HEK293 (cell line): ENCODE results near the gene PCBP2.

Source experiments
- BCL11A ChIP-seq: fragments of 450-650 bp; formaldehyde crosslinking; IDR thresholded peaks from 2 replicates; pipeline ENCODE4 v1.5.1; 2016; ENCODE audit warnings: low read depth, missing biosample characterization, missing genetic modification characterization
- EGR2 ChIP-seq: fragments of 450-650 bp; formaldehyde crosslinking; IDR thresholded peaks from 2 replicates; pipeline ENCODE4 v1.5.1; 2016; ENCODE audit warnings: low read depth, missing biosample characterization, missing genetic modification characterization
- GLI4 ChIP-seq: fragments of 450-650 bp; formaldehyde crosslinking; IDR thresholded peaks from 2 replicates; pipeline ENCODE4 v1.5.1; 2016; ENCODE audit warnings: missing biosample characterization, missing genetic modification characterization
- HOXC10 ChIP-seq: sonication (generic); formaldehyde crosslinking; IDR thresholded peaks from 2 replicates; pipeline ENCODE4 v1.8.1; 2023; ENCODE audit warnings: mild to moderate bottlenecking, missing genetic modification reagents
- KLF7 ChIP-seq: fragments of 450-650 bp; formaldehyde crosslinking; IDR thresholded peaks from 2 replicates; pipeline ENCODE4 v1.5.1; 2016; ENCODE audit warnings: missing biosample characterization, missing genetic modification characterization, borderline replicate concordance
- TRIM28 ChIP-seq: IDR thresholded peaks from 2 replicates; pipeline ENCODE4 v1.6.1; 2011; ENCODE audit warnings: low read length, control low read depth, borderline replicate concordance
- WT1 ChIP-seq: fragments of 450-650 bp; formaldehyde crosslinking; IDR thresholded peaks from 2 replicates; pipeline ENCODE4 v1.5.1; 2016; ENCODE audit warnings: missing biosample characterization, missing genetic modification characterization
- YY1 ChIP-seq: fragments of 450-650 bp; formaldehyde crosslinking; IDR thresholded peaks from 2 replicates; pipeline ENCODE4 v1.5.1; 2018; ENCODE audit warnings: missing biosample characterization, missing genetic modification characterization
- YY2 ChIP-seq: fragments of 450-650 bp; formaldehyde crosslinking; IDR thresholded peaks from 2 replicates; pipeline ENCODE4 v1.5.1; 2016; ENCODE audit warnings: missing biosample characterization, missing genetic modification characterization
- ZBTB7A ChIP-seq: fragments of 450-650 bp; formaldehyde crosslinking; IDR thresholded peaks from 2 replicates; pipeline ENCODE4 v1.5.1; 2016; ENCODE audit warnings: low read depth, missing biosample characterization, missing genetic modification characterization
- ZFP41 ChIP-seq: fragments of 450-650 bp; formaldehyde crosslinking; IDR thresholded peaks from 2 replicates; pipeline ENCODE4 v1.5.1; 2016; ENCODE audit warnings: missing biosample characterization, missing genetic modification characterization, borderline replicate concordance
- ZIC2 ChIP-seq: fragments of 450-650 bp; formaldehyde crosslinking; IDR thresholded peaks from 2 replicates; pipeline ENCODE4 v1.5.1; 2016; ENCODE audit warnings: missing biosample characterization, missing genetic modification characterization
- ZNF16 ChIP-seq: fragments of 450-650 bp; formaldehyde crosslinking; IDR thresholded peaks from 2 replicates; pipeline ENCODE4 v1.5.1; 2016; ENCODE audit warnings: low read depth, missing biosample characterization, missing genetic modification characterization
- ZNF2 ChIP-seq: fragments of 450-650 bp; formaldehyde crosslinking; IDR thresholded peaks from 2 replicates; pipeline ENCODE4 v1.5.1; 2016; ENCODE audit warnings: missing biosample characterization, missing genetic modification characterization
- ZNF214 ChIP-seq: fragments of 450-650 bp; formaldehyde crosslinking; IDR thresholded peaks from 2 replicates; pipeline ENCODE4 v1.5.1; 2017; ENCODE audit warnings: missing biosample characterization, mild to moderate bottlenecking, missing genetic modification characterization, borderline replicate concordance
- ZNF274 ChIP-seq, 2 experiments: fragments of 200-500 bp in 1 of 2; fragments of 450-650 bp in 1 of 2; sonication (Bioruptor generic) in 1 of 2; formaldehyde crosslinking in 1 of 2; IDR thresholded peaks; 2 replicates each; pipeline versions ENCODE4 v1.5.1 to v1.6.1; 2014 to 2016; ENCODE audit warnings: borderline replicate concordance in 1 of 2, inconsistent platforms in 1 of 2, low read length in 1 of 2, missing biosample characterization in 1 of 2, missing genetic modification characterization in 1 of 2
- ZNF354C ChIP-seq: fragments of 450-650 bp; formaldehyde crosslinking; IDR thresholded peaks from 2 replicates; pipeline ENCODE4 v1.5.1; 2016; ENCODE audit warnings: missing biosample characterization, missing genetic modification characterization, low read depth, borderline replicate concordance
- ZNF555 ChIP-seq: fragments of 450-650 bp; formaldehyde crosslinking; conservative IDR thresholded peaks from 2 replicates; pipeline ENCODE4 v1.5.1; 2017; ENCODE audit warnings: missing biosample characterization, mild to moderate bottlenecking, missing genetic modification characterization, inconsistent platforms
- ZNF571 ChIP-seq: fragments of 450-650 bp; formaldehyde crosslinking; IDR thresholded peaks from 2 replicates; pipeline ENCODE4 v1.5.0; 2017; ENCODE audit warnings: missing biosample characterization, missing genetic modification characterization
- ZNF624 ChIP-seq: fragments of 450-650 bp; formaldehyde crosslinking; IDR thresholded peaks from 2 replicates; pipeline ENCODE4 v1.5.1; 2017; ENCODE audit warnings: missing biosample characterization, missing genetic modification characterization
- ZNF701 ChIP-seq: fragments of 450-650 bp; formaldehyde crosslinking; IDR thresholded peaks from 2 replicates; pipeline ENCODE4 v1.5.1; 2016; ENCODE audit warnings: missing biosample characterization, missing genetic modification characterization
- ZNF76 ChIP-seq: fragments of 450-650 bp; formaldehyde crosslinking; IDR thresholded peaks from 2 replicates; pipeline ENCODE4; 2016; ENCODE audit warnings: low read depth, missing biosample characterization, missing genetic modification characterization, borderline replicate concordance
- ZNF768 ChIP-seq: fragments of 450-650 bp; formaldehyde crosslinking; IDR thresholded peaks from 2 replicates; pipeline ENCODE4 v1.5.1; 2018; ENCODE audit warnings: missing biosample characterization, mild to moderate bottlenecking, missing genetic modification characterization
- ZNF776 ChIP-seq: fragments of 450-650 bp; formaldehyde crosslinking; IDR thresholded peaks from 2 replicates; pipeline ENCODE4 v1.5.0; 2017; ENCODE audit warnings: missing biosample characterization, missing genetic modification characterization, borderline replicate concordance
- TF ChIP-seq, protein P1 (sequence below): fragments of 450-650 bp; formaldehyde crosslinking; IDR thresholded peaks from 2 replicates; pipeline ENCODE4 v1.5.1; 2016; ENCODE audit warnings: missing biosample characterization, missing genetic modification characterization
- TF ChIP-seq, protein P2 (sequence below): fragments of 450-650 bp; IDR thresholded peaks from 2 replicates; pipeline ENCODE4 v1.5.1; 2018; ENCODE audit warnings: missing biosample characterization, mild to moderate bottlenecking, missing genetic modification characterization
- TF ChIP-seq, protein P3 (sequence below): fragments of 450-650 bp; formaldehyde crosslinking; IDR thresholded peaks from 2 replicates; pipeline ENCODE4 v1.5.0; 2017; ENCODE audit warnings: missing biosample characterization, missing genetic modification characterization, borderline replicate concordance
- TF ChIP-seq, protein P4 (sequence below): fragments of 450-650 bp; formaldehyde crosslinking; IDR thresholded peaks from 2 replicates; pipeline ENCODE4 v1.5.1; 2016; ENCODE audit warnings: missing biosample characterization, missing genetic modification characterization
- TF ChIP-seq, protein P5 (sequence below): IDR thresholded peaks from 2 replicates; pipeline ENCODE4 v1.6.1; 2011; ENCODE audit warnings: mild to moderate bottlenecking, low read depth, low read length, borderline replicate concordance

The PCBP2 gene

DNA sequence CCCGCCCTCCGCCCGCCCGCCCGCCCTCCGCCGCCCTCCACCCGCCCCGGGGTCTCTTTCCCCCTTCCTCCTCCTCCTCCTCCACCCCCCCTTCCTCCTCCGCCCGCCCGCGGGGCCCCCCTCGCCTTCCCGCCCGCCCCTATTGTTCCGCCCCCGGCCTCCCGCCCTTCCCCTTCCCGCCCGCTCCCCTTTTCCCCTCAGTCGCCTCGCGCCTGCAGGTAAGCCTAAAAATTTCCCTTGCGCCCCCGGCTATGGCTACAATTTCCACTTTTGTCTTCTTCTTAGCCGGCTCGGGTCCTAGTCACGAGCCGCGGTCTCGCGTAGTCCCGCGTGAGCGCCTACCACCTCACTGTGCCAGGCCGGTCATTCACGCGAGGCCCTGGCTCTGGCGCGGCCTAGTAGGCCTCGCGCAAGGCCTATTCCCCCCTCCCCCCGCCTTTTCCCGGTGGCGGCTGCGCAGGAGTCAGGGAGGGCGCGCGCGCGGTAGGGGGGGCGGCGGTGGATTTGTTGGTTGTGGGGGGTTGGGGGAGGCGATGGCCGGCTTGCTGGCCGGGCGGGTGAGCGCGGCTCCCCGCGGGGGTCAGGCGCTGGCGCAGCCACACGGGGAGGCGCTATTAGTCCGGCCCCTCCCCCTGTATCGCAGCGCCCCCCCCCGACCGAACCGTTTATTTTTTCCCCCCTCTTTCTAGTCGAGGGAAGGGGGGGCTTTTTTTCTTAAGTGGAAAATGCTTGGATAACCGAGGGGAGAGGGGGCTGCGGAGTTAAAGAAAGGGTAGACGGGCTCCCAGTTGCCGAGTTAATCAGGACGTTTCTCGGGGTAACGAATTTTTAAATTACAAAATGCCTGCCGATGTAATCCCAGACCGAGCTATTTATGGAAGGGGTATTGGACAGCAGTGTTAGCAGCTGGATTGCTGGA, 516 bp downstream of the PCBP2 start (continued):
- TF ChIP-seq ZNF624 (tag by site-specific recombination) (no peak), ZNF571 (tag by site-specific recombination) (no peak), ZFP41 (tag by site-specific recombination) (peak; percentile 78; the same call in 1 of the 2 replicates), ZNF768 (tag by site-specific recombination) (no peak), ZNF16 (tag by site-specific recombination) (no peak; the same call in 1 of the 2 replicates), ZBTB7A (tag by site-specific recombination) (peak; percentile 73; the same call in 1 of the 2 replicates), ZNF214 (no peak), ZNF76 (tag by site-specific recombination) (peak; percentile 90), ZIC2 (tag by site-specific recombination) (peak; percentile 83), BCL11A (tag by site-specific recombination) (peak; percentile 60), KLF7 (tag by site-specific recombination) (peak; percentile 73; the same call in 1 of the 2 replicates), ZNF2 (tag by site-specific recombination) (peak; percentile 76), TRIM28 (no peak), HOXC10 (CRISPR knock-in tag) (no peak), GLI4 (tag by site-specific recombination) (peak; percentile 45; the same call in 1 of the 2 replicates), YY2 (tag by site-specific recombination) (0 out of 2 replicates have a peak, but pooled peaks have one; percentile 32), ZNF555 (tag by site-specific recombination) (no peak), YY1 (tag by site-specific recombination) (peak; percentile 70), WT1 (tag by site-specific recombination) (no peak; the same call in none of the 2 replicates), EGR2 (peak; percentile 73), ZNF274 (IDR thresholded peaks at IDR 0.05; ENCODE audit: low read length) (no peak), ZNF274 (tag by site-specific recombination; IDR thresholded peaks at IDR 0.05; ENCODE audit: borderline replicate concordance) (no peak), ZNF354C (tag by site-specific recombination) (no peak), ZNF776 (tag by site-specific recombination) (no peak), ZNF701 (peak; percentile 50; the same call in 1 of the 2 replicates)
- TF ChIP-seq, protein P1, sequence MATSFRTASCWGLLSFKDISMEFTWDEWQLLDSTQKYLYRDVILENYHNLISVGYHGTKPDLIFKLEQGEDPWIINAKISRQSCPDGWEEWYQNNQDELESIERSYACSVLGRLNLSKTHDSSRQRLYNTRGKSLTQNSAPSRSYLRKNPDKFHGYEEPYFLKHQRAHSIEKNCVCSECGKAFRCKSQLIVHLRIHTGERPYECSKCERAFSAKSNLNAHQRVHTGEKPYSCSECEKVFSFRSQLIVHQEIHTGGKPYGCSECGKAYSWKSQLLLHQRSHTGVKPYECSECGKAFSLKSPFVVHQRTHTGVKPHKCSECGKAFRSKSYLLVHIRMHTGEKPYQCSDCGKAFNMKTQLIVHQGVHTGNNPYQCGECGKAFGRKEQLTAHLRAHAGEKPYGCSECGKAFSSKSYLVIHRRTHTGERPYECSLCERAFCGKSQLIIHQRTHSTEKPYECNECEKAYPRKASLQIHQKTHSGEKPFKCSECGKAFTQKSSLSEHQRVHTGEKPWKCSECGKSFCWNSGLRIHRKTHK (tag by site-specific recombination): no peak
- TF ChIP-seq, protein P2, sequence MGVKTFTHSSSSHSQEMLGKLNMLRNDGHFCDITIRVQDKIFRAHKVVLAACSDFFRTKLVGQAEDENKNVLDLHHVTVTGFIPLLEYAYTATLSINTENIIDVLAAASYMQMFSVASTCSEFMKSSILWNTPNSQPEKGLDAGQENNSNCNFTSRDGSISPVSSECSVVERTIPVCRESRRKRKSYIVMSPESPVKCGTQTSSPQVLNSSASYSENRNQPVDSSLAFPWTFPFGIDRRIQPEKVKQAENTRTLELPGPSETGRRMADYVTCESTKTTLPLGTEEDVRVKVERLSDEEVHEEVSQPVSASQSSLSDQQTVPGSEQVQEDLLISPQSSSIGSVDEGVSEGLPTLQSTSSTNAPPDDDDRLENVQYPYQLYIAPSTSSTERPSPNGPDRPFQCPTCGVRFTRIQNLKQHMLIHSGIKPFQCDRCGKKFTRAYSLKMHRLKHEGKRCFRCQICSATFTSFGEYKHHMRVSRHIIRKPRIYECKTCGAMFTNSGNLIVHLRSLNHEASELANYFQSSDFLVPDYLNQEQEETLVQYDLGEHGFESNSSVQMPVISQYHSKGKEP (tag by site-specific recombination): no peak
- TF ChIP-seq, protein P3, sequence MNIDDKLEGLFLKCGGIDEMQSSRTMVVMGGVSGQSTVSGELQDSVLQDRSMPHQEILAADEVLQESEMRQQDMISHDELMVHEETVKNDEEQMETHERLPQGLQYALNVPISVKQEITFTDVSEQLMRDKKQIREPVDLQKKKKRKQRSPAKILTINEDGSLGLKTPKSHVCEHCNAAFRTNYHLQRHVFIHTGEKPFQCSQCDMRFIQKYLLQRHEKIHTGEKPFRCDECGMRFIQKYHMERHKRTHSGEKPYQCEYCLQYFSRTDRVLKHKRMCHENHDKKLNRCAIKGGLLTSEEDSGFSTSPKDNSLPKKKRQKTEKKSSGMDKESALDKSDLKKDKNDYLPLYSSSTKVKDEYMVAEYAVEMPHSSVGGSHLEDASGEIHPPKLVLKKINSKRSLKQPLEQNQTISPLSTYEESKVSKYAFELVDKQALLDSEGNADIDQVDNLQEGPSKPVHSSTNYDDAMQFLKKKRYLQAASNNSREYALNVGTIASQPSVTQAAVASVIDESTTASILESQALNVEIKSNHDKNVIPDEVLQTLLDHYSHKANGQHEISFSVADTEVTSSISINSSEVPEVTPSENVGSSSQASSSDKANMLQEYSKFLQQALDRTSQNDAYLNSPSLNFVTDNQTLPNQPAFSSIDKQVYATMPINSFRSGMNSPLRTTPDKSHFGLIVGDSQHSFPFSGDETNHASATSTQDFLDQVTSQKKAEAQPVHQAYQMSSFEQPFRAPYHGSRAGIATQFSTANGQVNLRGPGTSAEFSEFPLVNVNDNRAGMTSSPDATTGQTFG (tag by site-specific recombination): no peak
- TF ChIP-seq, protein P4, sequence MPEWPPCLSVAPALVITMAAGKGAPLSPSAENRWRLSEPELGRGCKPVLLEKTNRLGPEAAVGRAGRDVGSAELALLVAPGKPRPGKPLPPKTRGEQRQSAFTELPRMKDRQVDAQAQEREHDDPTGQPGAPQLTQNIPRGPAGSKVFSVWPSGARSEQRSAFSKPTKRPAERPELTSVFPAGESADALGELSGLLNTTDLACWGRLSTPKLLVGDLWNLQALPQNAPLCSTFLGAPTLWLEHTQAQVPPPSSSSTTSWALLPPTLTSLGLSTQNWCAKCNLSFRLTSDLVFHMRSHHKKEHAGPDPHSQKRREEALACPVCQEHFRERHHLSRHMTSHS (tag by site-specific recombination): no peak
- TF ChIP-seq, protein P5, sequence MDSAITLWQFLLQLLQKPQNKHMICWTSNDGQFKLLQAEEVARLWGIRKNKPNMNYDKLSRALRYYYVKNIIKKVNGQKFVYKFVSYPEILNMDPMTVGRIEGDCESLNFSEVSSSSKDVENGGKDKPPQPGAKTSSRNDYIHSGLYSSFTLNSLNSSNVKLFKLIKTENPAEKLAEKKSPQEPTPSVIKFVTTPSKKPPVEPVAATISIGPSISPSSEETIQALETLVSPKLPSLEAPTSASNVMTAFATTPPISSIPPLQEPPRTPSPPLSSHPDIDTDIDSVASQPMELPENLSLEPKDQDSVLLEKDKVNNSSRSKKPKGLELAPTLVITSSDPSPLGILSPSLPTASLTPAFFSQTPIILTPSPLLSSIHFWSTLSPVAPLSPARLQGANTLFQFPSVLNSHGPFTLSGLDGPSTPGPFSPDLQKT: no peak
